Measurements from ENCODE around the gene SURF4. TPM values are rescaled to one million over a fixed set of nuclear protein-coding genes. Genes with fewer than 3 reads are reported as not detected.
A peak's percentile ranks its signal among the peaks of the same experiment; 100 is the strongest.

SURF4 gene
- polyA plus RNA-seq, 4 donors: 161 to 180 (median 171) TPM

DNA sequence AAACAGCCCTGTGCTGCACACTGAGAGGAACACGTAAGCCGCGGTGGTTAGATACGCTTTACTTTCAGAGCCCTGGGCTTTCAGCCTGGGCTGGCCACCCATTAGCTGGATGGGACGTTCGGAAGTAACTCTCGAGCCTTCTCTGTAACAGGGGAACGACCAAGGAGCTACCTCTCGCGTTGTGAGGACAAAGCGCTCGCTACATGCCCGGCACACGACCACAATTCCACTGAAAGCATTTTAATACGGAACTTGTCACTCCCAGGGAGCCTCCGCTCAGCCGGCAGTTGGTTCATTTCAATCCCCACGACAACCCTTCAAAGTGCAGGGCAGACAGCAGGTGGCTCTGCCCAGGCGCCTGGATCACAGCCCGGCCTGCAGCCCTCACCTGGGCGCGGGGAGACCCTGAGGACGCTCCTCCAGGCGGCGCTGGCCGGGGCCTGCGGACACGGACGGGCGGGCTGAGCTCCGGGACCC, 19.9 kb downstream of the SURF4 start:
- DNase-seq (ENCODE audit: low read depth in 4 of 4, low spot score in 2 of 4): no peak

DNA sequence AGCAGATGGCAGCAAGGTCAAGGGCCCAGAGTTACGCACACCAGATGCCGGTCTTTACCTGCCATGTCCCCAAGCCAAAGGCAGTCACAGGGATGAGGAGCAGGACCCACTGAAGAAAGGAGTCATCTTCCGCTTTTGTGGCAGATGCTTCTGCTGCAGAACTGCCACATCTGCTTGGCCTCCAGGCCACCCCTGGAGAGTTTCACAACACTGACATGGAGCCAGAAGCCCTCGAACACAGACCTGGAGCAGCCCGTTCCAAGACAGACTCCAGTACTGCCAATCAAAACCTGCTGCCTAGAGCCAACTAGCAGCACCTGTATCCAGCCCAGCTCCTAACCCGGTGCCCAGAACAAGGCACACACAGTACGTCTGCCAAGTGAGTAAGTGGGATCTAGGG, 21.1 kb downstream of the SURF4 start:
- no peak for DNase-seq (ENCODE audit: low read depth in 4 of 4, low spot score in 2 of 4)

DNA sequence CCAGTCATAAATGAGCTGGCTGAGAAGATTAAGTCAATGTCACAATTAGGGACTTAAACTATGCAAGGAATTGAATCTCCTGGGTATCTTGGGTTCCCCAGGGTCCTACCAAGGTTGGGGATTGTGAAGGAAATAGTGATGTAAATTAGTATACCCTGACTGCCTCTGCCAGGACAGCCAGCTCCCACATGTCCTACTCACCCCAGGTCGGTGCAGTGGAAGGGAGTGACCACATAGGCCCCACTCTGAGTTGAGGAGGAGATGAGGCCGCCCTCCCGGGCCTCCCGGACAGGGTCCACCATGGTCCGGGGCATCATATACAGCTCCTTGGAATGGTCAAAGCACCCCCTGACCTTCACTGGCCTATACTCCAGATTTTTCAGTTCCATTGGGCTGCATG, 22.3 kb downstream of the SURF4 start:
- DNase-seq (ENCODE audit: low read depth in 4 of 4, low spot score in 2 of 4): no peak

- DNase-seq (ENCODE audit: low read depth in 4 of 4, low spot score in 2 of 4): no peak
Measured at GRCh38 chr9:133352635-133353340, 23.1 kb downstream of the SURF4 start.

GRCh38 chr9:133351908-133352634, 23.8 kb downstream of the SURF4 start:
- no peak for DNase-seq (ENCODE audit: low read depth in 4 of 4, low spot score in 2 of 4)

DNA sequence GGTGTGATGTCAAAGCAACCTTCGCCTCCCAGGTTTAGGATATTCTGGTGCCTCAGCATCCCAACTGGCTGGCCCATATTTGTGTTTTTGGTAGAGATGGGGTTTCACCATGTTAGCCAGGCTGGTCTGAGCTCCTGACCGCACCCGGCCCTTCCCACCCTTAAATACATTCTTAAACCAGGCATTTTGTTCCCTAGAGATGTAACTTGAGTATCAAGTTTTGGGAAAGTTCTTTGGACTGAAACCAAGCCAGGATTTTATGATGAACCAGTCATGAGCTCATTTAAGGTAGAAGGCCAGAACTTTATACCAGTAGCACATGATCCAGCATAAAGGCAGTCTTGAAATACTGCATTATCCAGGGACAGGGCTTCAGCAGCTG, 24.3 kb downstream of the SURF4 start:
- DNase-seq (ENCODE audit: low read depth in 4 of 4, low spot score in 2 of 4): no peak

DNA sequence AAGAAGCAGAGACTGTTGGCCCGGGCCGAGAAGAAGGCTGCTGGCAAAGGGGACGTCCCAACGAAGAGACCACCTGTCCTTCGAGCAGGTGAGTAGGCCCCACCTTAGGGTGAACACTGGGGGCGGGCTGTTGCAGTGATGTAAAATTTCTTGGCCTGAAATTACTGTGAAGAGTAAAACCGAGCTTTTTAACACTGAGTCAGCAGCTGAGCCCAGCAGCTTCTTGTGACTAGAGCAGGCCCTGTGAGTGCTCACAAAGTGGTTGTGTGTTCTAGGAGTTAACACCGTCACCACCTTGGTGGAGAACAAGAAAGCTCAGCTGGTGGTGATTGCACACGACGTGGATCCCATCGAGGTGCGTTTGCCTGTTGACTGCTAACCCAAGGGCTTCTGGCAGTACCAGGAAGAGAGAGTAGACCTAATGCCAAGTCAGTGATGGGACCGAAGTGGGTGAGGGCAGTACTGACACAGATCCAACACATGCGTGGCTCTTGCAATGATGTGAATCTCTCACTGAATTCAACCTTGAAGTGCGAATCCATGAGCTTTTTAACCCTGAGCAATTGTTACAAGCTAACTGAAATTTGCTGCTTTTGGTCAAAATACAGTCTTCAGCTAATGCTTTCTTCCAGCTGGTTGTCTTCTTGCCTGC, 25.8 kb downstream of the SURF4 start:
- no peak for DNase-seq (ENCODE audit: low read depth in 4 of 4, low spot score in 2 of 4)

- no peak for DNase-seq (ENCODE audit: low read depth in 4 of 4, low spot score in 2 of 4)
Measured at GRCh38 chr9:133348718-133349573, 26.9 kb downstream of the SURF4 start.

- peak; percentile 91 to 95 (median 94) for DNase-seq (ENCODE audit: low read depth in 4 of 4, low spot score in 2 of 4)
Measured at GRCh38 chr9:133347985-133348717, 27.7 kb downstream of the SURF4 start, which contains the start of the genes MED22 and RPL7A. TSS of gene MED22 (minus strand) at chr9:133348131. CDS start at chr9:133346662, 1,469 bp downstream. TSS of gene RPL7A (plus strand) at chr9:133348218. CDS start at chr9:133348244, 26 bp downstream.

- DNase-seq (ENCODE audit: low read depth in 4 of 4, low spot score in 2 of 4): no peak
Measured at GRCh38 chr9:133347515-133347984, 28.3 kb downstream of the SURF4 start.

DNA sequence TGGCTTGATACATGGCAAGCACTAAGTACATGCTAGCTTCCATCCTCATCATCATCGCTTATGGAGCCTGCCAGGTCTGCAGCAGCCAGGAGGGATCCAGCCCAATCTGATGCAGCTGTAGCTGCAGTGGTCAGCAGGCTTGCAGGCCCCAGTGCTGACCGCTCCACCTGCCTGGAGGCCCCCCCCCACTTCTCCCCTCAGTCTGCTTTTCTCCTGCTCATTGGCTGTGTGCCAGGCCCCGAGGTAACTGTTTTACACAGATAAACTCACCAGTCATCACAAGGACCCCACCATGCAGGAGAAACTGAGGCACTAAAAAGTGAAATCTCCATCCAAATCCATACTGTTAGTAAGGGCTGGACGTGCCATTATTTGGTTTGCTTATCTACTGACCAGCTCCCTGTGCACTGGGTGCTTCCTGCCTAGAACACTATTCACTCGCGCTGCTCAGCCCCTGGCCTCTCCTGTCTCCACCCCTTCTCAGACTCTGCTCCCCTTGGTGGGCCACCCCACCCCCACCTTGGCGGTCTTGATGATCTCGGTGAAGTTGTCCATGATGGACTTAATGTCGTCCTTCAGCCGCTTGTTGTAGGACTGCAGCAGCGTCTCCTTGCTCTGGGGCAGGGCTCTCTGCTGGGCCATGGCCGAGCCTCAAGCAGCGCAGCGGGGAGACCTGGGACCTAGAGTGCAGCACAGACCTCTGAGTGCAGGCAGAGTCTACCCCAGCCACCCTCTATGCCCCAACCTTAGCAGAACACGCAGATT, 29.7 kb downstream of the SURF4 start:
- DNase-seq (ENCODE audit: low read depth in 4 of 4, low spot score in 2 of 4): no peak

- no peak for DNase-seq (ENCODE audit: low read depth in 4 of 4, low spot score in 2 of 4)
Measured at GRCh38 chr9:133345596-133345995, 30.3 kb downstream of the SURF4 start.

DNA sequence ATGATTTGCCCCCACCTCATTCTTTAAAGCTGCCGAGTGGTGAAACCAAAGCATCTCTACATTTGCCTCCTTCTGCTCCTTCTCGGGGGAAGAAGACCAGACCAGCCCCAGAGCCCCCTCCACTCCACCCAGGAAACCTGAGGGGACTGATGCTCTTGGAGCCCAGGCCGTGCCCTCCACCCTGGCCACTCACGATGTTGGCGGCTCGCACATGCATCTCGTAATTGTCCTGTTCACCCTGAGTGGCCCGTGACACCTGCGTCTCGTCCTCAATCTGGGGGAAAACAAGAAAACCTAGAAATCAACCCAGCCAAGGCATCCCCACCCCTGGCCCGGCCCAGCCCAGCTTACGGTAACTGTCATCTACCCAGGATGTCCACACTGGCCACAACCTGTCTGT, 30.9 kb downstream of the SURF4 start:
- DNase-seq (ENCODE audit: low read depth in 4 of 4, low spot score in 2 of 4): no peak

DNA sequence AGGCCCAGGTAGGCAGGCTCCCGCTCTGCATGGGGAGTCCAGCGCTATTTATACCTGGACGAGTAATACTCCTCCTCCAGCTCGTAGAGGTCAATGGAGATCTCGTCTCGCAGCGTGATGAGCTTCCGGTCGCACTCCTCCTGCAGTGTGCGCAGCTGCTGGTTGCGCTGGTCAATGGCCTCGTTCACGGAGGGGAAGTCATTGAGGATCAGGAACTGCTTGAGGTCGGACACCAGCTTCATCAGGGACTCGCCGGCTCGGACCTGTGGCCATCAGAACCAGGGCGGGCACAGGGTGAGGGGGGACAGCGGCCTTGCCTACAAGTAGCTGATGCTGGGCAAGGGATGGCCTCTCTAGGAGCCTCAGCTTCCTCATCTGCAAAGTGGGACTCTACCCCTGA, 31.8 kb downstream of the SURF4 start:
- no peak for DNase-seq (ENCODE audit: low read depth in 4 of 4, low spot score in 2 of 4)

GRCh38 chr9:133342570-133342969, 33.3 kb downstream of the SURF4 start:
- DNase-seq (ENCODE audit: low read depth in 4 of 4, low spot score in 2 of 4): no peak

GRCh38 chr9:133342069-133342406, 33.8 kb downstream of the SURF4 start:
- no peak for DNase-seq (ENCODE audit: low read depth in 4 of 4, low spot score in 2 of 4)

- DNase-seq (ENCODE audit: low read depth in 4 of 4, low spot score in 2 of 4): no peak
Measured at GRCh38 chr9:133341369-133342068, 34.3 kb downstream of the SURF4 start.

GRCh38 chr9:133340916-133341315, 34.9 kb downstream of the SURF4 start:
- no peak for DNase-seq (ENCODE audit: low read depth in 4 of 4, low spot score in 2 of 4)
